CD1c-positive myeloid dendritic cell (primary cell): Measurements from ENCODE around the gene KCTD1.

Source experiments
- DNase-seq: peaks from one replicate; pipeline ENCODE4 v3.0.0-alpha.2; 2016; ENCODE audit errors: extremely low spot score

Gene KCTD1

GRCh38 chr18:26425148-26425531 lies 123.2 kb downstream of the KCTD1 start:
- DNase-seq = no peak

- no peak for DNase-seq
These were observed 123.8 kb downstream of the KCTD1 start for GRCh38 chr18:26424428-26425147.

- no peak for DNase-seq
These were observed 125.7 kb downstream of the KCTD1 start for GRCh38 chr18:26422472-26423162.

GRCh38 chr18:26421931-26422330 lies 126.4 kb downstream of the KCTD1 start:
- no peak for DNase-seq

- no peak for DNase-seq
These were observed 126.8 kb downstream of the KCTD1 start for GRCh38 chr18:26421503-26421902.

GRCh38 chr18:26419746-26420145 lies 128.6 kb downstream of the KCTD1 start:
- no peak for DNase-seq

DNA sequence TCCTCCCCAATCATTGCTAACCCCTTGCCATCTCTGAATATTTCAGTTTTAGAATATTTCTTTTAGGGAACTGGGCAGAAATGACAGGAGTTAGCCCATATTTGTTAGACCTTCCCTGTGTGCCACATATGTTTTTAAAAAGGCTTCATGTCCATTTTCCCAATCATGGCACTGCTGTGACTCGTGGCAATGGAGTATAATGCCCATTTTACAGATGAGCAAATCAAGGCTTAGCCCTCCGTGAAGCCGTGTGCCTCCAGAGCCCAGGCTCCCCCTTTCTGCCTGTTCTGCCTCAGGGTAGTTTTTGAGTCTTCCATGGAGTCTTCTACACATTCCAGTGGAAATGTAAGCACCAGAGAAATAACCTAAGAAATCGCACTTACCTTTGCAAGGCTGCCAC lies 130.1 kb downstream of the KCTD1 start:
- DNase-seq = no peak

DNA sequence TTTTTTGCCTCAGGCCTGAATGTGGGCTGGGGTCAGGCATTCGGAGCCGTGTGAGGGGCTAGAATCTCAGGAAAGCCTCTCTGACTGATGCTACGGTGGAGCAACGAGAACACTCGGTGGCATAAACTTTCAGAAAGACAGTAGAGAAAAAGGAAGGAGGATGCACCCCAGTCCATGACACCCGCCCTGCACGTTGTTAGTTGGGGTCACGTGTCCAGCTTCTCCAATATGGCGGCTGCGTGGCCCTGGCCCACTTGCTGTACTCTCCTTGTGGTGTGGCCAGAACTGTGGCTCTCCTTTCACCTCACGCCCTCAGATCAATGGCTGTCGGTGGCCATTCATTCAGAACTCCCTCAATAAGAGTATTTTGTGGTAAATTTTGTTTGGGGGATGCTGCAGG lies 131.2 kb downstream of the KCTD1 start:
- DNase-seq = no peak

GRCh38 chr18:26416652-26417150 lies 131.7 kb downstream of the KCTD1 start:
- DNase-seq = no peak

- DNase-seq = no peak
These were observed 132.7 kb downstream of the KCTD1 start for GRCh38 chr18:26415631-26416030.

GRCh38 chr18:26414901-26415440 lies 133.4 kb downstream of the KCTD1 start:
- DNase-seq = no peak

DNA sequence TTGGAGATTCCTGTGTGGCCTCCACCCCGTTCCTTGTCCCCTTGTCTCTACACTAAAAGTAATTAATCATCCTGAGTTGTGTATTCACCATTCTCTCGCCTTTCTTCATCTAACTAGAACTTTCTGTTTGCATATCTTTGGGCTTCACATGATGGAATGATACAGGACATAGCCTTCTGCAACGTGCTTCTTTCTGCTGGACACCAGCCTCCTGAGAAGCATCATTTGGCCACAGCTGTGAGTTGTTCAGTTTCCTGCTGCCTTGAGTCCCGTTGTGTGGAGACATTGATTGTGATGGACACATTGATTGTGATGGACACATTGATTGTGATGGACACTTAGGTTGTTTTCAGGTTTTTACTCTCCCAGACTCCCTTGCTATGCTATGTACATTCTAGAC lies 139.3 kb downstream of the KCTD1 start:
- no peak for DNase-seq

- no peak for DNase-seq
These were observed 140.4 kb downstream of the KCTD1 start for GRCh38 chr18:26407736-26408601.

- no peak for DNase-seq
These were observed 141.4 kb downstream of the KCTD1 start for GRCh38 chr18:26406854-26407517.

DNA sequence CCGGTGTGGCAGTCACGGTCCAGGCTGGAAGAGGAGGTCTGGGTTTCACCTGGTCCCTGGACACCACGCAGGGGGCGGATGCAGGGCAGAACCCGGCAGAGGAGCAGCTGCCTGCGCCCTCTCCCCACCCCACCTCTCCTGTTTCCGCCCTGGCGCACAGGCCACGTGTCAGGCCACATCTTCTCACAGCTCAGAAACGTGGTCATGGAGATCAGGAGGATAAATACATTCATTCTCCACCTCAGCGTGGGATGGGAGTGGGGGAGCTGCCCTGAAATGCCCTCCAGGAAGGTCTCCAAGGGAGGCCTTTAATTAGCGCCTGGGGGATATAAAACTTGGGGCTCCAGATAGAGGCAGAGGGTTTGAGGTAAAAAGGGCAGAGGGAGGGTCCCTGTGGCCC lies 142.0 kb downstream of the KCTD1 start:
- DNase-seq = no peak

- DNase-seq = no peak
These were observed 143.1 kb downstream of the KCTD1 start for GRCh38 chr18:26405190-26405801.
